Fibroblast of lung (primary cell): ENCODE measurements around the gene HTR3D. TPM values are rescaled to one million over a fixed set of nuclear protein-coding genes. Genes with fewer than 3 reads are reported as not detected.
"Not testable (repeated sequence)": the region's sequence is repeated elsewhere in the genome, so short reads cannot be mapped to it uniquely, and the experiment has no call there.

Source experiments
- DNase-seq, 2 donors: peaks; one replicate each; pipeline versions ENCODE4 v3.0.0 to v3.0.0-alpha.2; 2010; ENCODE audit warnings: low read depth in 2 of 2
- H2AFZ ChIP-seq: 2 replicates; pipeline ENCODE4 v1.5.1; 2012; ENCODE audit warnings: low read length, control low read depth, inconsistent platforms
- H3K27ac ChIP-seq: 2 replicates; pipeline ENCODE4 v1.5.1; 2011; ENCODE audit warnings: low read length, control low read depth; ENCODE audit not compliant: insufficient read depth
- H3K27me3 ChIP-seq: 2 replicates; pipeline ENCODE4 v1.5.1; 2011; ENCODE audit warnings: mild to moderate bottlenecking, low read length; ENCODE audit not compliant: control insufficient read depth, insufficient read depth
- H3K36me3 ChIP-seq: 2 replicates; pipeline ENCODE4 v1.5.1; 2011; ENCODE audit warnings: low read length; ENCODE audit not compliant: control insufficient read depth, insufficient read depth
- H3K4me1 ChIP-seq: 2 replicates; pipeline ENCODE4 v1.5.1; 2011; ENCODE audit warnings: low read length; ENCODE audit not compliant: control insufficient read depth, insufficient read depth; ENCODE audit errors: extremely low read depth
- H3K4me2 ChIP-seq: 2 replicates; pipeline ENCODE4 v1.5.1; 2011; ENCODE audit warnings: low read length, control low read depth; ENCODE audit not compliant: insufficient read depth; ENCODE audit errors: extremely low read depth
- H3K4me3 ChIP-seq, 4 experiments: fragments of 200-600 bp in 1 of 4; sonication (generic) in 1 of 4; replicated peaks in 1 of 4; 2 replicates each; pipeline ENCODE4 v1.5.1; 2011 to 2016; ENCODE audit warnings: low read length in 4 of 4, low read depth in 3 of 4, mild to moderate bottlenecking in 3 of 4, control low read depth in 2 of 4, inconsistent platforms in 1 of 4, mixed read lengths in 1 of 4; ENCODE audit not compliant: insufficient read depth in 1 of 4; ENCODE audit errors: control extremely low read depth in 1 of 4
- H3K79me2 ChIP-seq: 2 replicates; pipeline ENCODE4 v1.5.1; 2012; ENCODE audit warnings: mild to moderate bottlenecking, low read length, inconsistent platforms; ENCODE audit not compliant: control insufficient read depth, insufficient read depth
- H3K9ac ChIP-seq: 2 replicates; pipeline ENCODE4 v1.5.1; 2011; ENCODE audit warnings: mild to moderate bottlenecking, low read length, control low read depth; ENCODE audit not compliant: insufficient read depth
- H3K9me3 ChIP-seq: 2 replicates; pipeline ENCODE4 v1.5.1; 2012; ENCODE audit warnings: low read depth, low read length; ENCODE audit not compliant: control insufficient read depth, insufficient read depth
- H4K20me1 ChIP-seq: 2 replicates; pipeline ENCODE4 v1.5.1; 2011; ENCODE audit warnings: low read length; ENCODE audit not compliant: control insufficient read depth, insufficient read depth; ENCODE audit errors: extremely low read depth
- CTCF ChIP-seq, 2 donors: IDR thresholded peaks in 1 of 2; conservative IDR thresholded peaks in 1 of 2; 1 replicate in 1 of 2; 2 replicates in 1 of 2; pipeline ENCODE4 v1.5.1; 2011 to 2012; ENCODE audit warnings: low read length in 2 of 2, control low read depth in 1 of 2, inconsistent platforms in 1 of 2, low read depth in 1 of 2, mild to moderate bottlenecking in 1 of 2
- EZH2 ChIP-seq: IDR thresholded peaks from 2 replicates; pipeline ENCODE4 v1.5.1; 2012; ENCODE audit warnings: low read length, control low read depth, mild to moderate bottlenecking; ENCODE audit errors: missing control alignments
- polyA plus RNA-seq, 2 donors: library from polyadenylated mRNA; depleted of rRNA in 1 of 2; stranded (reverse) in 1 of 2; unstranded in 1 of 2; fragments of >200 nt; gene quantifications; 2 replicates each; pipeline ENCODE4 v1.2.1, GENCODE V29; 2011 to 2012; ENCODE audit warnings: missing spikeins in 1 of 2
- total RNA-seq: library from RNA; depleted of rRNA; stranded (reverse); fragments of >200 nt; gene quantifications from 2 replicates; pipeline ENCODE4 v1.2.1, GENCODE V29; 2014

Gene HTR3D
- total and polyA plus RNA-seq, 2 donors (not counting 1 experiment from before 2014, with no cell fraction given): not detected

GRCh38 chr3:184018424-184018973 is 13.0 kb upstream of the HTR3D start:
- Histone ChIP-seq H3K27me3 (no peaks in the 10 kb centered on the region), H3K4me3 (peak overlapping the region; percentile 91 to 100 (median 98)), H2AFZ (peak overlapping the region; percentile 99), H3K4me1 (no peaks in the 10 kb centered on the region), H3K9me3 (no peaks in the 10 kb centered on the region), H3K36me3 (no peaks in the 10 kb centered on the region), H3K9ac (no peak overlapping the region), H3K4me2 (peak overlapping the region; percentile 61), H3K79me2 (peaks cover 7% of the 10 kb centered on the region), H4K20me1 (no peaks in the 10 kb centered on the region), H3K27ac (peak overlapping the region; percentile 50)
- no peak for TF ChIP-seq CTCF (conservative IDR thresholded peaks at IDR 0.05 in 1 of 2, IDR thresholded peaks at IDR 0.05 in 1 of 2; ENCODE audit: low read depth in 1 of 2, low read length in 2 of 2)
- no peak for DNase-seq

DNA sequence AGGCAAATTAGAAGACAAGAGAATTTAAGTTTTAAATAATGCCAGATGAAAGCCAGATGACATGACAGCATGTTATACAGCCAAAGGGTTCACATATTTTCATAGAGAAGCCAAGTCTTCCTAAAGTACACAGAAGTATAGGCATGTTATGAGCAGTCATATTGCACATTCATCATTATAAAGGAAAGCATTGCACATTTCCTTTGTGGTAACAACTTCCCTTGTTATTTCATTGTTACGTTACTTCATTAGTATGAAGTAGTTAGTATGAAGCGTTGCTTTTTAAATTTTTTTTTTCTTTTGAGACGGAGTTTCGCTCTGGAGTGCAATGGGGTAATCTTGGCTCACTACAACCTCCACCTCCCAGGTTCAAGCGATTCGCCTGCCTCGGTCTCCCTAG is 9.2 kb upstream of the HTR3D start:
- no peak for DNase-seq
- Histone ChIP-seq H3K9ac (no peak overlapping the region), H3K4me1 (no peaks in the 10 kb centered on the region), H3K27me3 (peaks cover 2% of the 10 kb centered on the region), H3K27ac (no peak overlapping the region), H3K4me2 (no peak overlapping the region), H2AFZ (no peak overlapping the region), H3K4me3 (no peak overlapping the region), H4K20me1 (no peaks in the 10 kb centered on the region), H3K36me3 (no peaks in the 10 kb centered on the region), H3K79me2 (no peaks in the 10 kb centered on the region), H3K9me3 (no peaks in the 10 kb centered on the region)
- TF ChIP-seq EZH2: no peak

DNA sequence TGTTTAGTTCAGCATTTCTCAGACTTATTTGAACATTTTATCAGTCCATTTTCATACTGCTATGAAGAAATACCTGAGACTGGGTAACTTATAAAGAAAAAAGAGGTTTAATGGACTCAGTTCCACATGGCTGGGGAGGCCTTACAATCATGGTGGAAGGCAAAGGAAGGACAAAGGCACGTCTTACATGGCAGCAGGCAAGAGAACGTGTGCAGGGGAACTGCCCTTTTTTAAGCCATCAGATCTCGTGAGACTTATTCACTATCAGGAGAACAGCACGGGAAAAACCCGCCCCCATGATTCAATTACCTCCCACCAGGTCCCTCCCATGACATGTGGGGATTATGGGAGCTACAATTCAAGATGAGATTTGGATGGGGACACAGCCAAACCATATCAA is 6.3 kb upstream of the HTR3D start:
- H3K4me2 ChIP-seq, H4K20me1 ChIP-seq, H3K36me3 ChIP-seq, H3K27ac ChIP-seq, H3K27me3 ChIP-seq, H3K9me3 ChIP-seq, DNase-seq, H3K9ac ChIP-seq, H3K4me3 ChIP-seq, H3K4me1 ChIP-seq, H2AFZ ChIP-seq, H3K79me2 ChIP-seq: not testable (repeated sequence)

GRCh38 chr3:184028275-184028890 is 3.2 kb upstream of the HTR3D start:
- not testable (repeated sequence) for H3K27me3 ChIP-seq, H3K27ac ChIP-seq, H3K4me3 ChIP-seq, H3K4me1 ChIP-seq, DNase-seq, H3K9ac ChIP-seq, H3K79me2 ChIP-seq, H3K36me3 ChIP-seq, H3K4me2 ChIP-seq, H4K20me1 ChIP-seq, H3K9me3 ChIP-seq, H2AFZ ChIP-seq
